ENCODE measurements around the gene WDSUB1.

GRCh38 chr2:159251296-159252173, 35.0 kb downstream of the WDSUB1 start:
- TF ChIP-seq CTCF (IDR thresholded peaks at IDR 0.05 in 8 of 11, conservative IDR thresholded peaks at IDR 0.05 in 3 of 11), result no peak
- no peak for TF ChIP-seq POLR2A (IDR thresholded peaks at IDR 0.05)
- TF ChIP-seq POLR2AphosphoS5 (IDR thresholded peaks at IDR 0.05), result no peak
